Right kidney (tissue), 9 donors: Measurements from ENCODE around the gene MED13.

Experiments used
- DNase-seq: peaks from one replicate; pipeline ENCODE4 v3.0.0-alpha.2; 2016
- long read RNA-seq, 8 donors: transcript quantifications; one replicate each; lab custom pipeline, GENCODE V29; 2026

MED13 gene, protein sequence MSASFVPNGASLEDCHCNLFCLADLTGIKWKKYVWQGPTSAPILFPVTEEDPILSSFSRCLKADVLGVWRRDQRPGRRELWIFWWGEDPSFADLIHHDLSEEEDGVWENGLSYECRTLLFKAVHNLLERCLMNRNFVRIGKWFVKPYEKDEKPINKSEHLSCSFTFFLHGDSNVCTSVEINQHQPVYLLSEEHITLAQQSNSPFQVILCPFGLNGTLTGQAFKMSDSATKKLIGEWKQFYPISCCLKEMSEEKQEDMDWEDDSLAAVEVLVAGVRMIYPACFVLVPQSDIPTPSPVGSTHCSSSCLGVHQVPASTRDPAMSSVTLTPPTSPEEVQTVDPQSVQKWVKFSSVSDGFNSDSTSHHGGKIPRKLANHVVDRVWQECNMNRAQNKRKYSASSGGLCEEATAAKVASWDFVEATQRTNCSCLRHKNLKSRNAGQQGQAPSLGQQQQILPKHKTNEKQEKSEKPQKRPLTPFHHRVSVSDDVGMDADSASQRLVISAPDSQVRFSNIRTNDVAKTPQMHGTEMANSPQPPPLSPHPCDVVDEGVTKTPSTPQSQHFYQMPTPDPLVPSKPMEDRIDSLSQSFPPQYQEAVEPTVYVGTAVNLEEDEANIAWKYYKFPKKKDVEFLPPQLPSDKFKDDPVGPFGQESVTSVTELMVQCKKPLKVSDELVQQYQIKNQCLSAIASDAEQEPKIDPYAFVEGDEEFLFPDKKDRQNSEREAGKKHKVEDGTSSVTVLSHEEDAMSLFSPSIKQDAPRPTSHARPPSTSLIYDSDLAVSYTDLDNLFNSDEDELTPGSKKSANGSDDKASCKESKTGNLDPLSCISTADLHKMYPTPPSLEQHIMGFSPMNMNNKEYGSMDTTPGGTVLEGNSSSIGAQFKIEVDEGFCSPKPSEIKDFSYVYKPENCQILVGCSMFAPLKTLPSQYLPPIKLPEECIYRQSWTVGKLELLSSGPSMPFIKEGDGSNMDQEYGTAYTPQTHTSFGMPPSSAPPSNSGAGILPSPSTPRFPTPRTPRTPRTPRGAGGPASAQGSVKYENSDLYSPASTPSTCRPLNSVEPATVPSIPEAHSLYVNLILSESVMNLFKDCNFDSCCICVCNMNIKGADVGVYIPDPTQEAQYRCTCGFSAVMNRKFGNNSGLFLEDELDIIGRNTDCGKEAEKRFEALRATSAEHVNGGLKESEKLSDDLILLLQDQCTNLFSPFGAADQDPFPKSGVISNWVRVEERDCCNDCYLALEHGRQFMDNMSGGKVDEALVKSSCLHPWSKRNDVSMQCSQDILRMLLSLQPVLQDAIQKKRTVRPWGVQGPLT (N-terminal part only)
- long read RNA-seq, donor 1, partial matches to known transcripts, result 0 of 1 reads
- long read RNA-seq, donor 1, other reads (novel, unspliced or antisense), result 0 of 1 reads
- long read RNA-seq, donor 2, result 0 reads
- long read RNA-seq, donor 3, result 0 reads
- long read RNA-seq, donor 4, partial matches to known transcripts, result 0 of 1 reads
- long read RNA-seq, donor 4, other reads (novel, unspliced or antisense), result 0 of 1 reads
- long read RNA-seq, donor 5, partial matches to known transcripts, result 0 of 1 reads
- long read RNA-seq, donor 5, other reads (novel, unspliced or antisense), result 0 of 1 reads
- long read RNA-seq, donor 6, result 0 reads
- long read RNA-seq, donor 7, result 0 reads
- long read RNA-seq, donor 8, result 0 reads

DNA sequence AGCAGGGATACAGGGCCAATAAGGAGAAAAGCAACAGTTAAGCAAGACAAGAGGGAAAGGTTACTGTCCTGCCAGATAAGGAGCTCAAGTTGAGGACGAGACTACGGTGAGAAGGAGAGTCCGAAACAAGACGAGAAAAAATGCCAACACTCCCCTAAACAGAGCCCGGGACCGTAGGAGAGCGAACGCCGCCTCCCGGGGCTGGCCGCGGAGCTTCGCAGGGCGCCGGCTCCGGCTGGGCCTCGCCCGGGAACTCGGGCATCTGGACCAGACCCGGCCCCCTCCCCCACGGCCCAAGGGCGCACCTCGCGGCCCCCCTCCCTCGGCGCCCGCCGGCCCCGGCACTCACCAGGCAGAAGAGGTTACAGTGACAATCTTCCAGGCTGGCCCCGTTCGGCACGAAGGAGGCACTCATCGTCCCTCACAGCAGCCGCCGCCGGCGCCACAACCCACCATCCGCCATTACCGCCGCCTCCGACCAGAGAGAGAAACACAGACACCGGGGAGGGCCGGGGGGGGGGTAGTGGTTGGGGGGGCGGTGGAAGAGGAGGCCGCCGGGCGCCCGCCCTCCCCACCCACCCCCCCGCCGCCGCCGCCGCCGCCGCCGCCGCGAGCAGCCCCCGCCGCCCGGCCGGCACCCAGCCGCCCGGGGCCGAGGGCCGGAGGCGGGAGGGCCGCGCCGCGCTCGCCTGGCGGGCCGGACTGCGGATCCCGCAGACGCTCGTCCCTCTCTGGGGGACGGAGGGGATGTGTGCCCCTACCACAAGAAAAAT, at the start of gene MED13:
Gene MED13, minus strand, starts transcription at position 488 of the 773 bp plus-strand sequence. Its CDS starts 73 bp downstream, at position 415.
- DNase-seq, result peak; percentile 72

DNA sequence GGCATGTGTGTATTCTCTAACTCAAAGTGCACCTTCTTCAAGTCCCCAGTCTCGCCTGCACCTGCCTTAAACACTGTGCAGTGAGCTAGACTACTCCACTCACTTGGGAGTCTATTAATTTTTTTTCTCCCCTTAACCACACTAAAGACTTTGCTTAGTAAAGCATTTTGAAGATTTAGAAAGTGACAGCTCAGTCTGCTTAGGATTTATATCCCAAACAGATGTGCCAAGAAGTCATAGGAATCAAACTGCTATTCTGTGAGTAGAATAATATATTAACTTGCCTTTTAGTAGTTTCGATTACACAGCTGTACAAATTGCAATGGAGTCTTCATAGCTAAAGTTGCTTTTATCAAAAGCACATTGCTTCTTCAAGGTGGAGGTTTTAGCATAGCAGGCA, 47.2 kb upstream of the MED13 start:
- no peak for DNase-seq

DNA sequence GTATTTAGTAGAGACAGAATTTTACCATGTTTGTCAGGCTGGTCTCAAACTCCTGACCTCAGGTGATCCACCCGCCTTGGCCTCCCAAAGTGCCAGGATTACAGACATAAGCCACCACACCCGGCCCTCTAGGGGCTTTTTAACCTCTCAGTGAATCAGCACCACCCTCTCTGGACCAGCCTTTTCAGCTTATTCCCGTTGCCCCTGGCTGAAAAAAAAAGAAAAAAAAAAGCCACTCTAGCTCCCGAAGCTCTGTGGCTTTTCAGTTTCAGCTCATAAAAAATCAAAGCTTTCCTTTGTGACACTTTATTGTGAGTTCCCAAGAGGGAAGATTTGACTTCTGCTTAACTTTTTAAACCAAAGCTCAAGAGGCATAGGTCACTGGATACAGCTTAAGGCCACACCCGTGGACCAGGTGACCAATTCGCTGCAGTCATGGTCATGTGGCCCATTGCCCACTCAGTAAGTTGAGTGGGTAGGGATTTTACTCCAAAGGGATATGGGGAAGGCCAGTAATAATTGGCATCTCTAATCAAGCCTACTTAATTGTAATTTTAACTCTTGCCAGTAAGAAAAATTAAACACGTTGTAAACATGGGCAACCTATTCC, 46.6 kb upstream of the MED13 start:
- DNase-seq, result no peak

DNA sequence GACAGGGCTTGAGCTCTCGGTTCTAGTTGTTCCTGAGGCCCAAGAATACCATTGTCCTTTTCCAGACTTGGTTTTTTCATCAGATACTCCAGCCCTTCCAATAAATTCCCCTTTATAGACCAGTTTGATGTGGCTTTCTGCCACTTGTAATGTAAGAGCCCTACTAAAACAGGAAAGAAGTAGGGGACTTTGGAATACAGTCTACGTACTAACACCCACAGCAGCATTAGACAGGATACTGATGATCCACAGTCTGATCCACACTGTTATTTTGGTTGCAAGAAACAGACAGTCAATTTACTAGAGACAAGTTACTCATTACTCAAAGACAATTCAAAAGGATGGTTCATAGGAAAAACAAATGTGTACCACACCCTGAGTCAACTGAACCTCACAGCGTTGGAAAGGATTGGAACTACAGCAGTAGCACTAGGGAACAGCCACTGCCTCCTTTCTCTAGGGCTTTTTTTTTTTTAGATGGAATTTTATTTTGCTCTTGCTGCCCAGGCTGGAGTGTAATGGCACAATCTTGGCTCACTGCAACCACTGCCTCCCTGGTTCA, 45.9 kb upstream of the MED13 start:
- DNase-seq, result no peak

DNA sequence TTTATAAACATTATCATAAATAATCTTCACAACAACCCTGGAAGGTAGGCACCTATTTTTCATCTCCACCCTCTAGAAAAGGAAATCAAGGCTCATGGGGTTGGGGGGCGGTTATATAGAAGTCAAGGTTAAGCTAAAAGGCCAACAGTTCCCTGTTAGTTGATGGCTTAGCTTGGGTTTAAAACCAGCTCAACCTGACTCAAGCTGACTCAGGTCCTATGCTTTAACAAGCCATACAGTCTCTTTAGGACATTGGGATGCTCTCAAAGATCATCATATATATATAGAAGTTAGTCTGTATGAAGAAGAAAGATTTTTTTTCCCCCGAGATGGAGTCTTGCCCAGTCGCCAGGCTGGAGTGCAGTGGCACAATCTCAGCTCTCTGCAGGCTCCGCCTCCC, 44.8 kb upstream of the MED13 start:
- DNase-seq, result no peak

DNA sequence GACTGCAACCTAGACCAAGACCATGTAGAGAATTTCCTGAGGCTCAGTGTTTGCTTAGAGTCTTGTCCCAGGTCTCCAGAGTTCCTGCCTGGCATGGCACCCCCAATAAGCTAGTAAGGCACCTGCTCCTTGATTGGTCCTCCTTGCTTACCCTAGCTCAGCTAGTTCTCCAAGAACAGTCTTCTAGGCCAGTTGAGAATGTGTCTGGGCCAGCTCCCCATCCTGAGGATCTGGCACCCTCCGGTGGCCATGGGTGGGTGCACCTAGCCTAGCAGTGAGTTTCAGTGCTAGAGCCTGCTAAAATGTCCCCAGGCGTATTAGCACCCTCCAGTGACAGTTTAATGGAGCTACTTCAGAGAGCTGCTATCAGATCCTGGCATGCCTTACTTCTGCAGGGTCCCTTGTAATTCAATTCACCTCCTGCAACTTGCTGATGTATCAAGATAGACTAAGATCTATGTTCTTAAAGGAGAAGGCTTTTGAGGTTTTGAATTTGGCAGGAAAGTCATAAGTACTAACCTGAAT, 44.4 kb upstream of the MED13 start:
- DNase-seq, result no peak

DNA sequence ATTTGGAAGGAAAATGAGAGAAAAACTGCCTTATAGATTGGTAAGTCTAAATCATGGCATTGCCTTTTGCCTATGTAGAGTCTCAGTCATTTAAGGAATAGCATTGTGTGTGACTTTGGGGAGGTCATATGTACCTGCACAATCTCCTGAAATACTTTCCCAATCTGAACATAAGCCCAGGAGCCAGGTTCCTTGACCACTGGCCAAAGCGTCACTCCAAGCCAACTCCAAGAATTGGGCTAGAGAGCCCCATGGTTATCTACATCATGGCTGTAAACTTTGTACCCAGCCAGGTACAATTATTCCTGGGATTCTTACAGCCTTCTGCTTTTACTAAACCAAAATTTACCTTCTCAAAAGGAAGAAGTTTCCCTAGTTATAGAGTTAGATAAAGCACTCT, 40.8 kb upstream of the MED13 start:
- no peak for DNase-seq

DNA sequence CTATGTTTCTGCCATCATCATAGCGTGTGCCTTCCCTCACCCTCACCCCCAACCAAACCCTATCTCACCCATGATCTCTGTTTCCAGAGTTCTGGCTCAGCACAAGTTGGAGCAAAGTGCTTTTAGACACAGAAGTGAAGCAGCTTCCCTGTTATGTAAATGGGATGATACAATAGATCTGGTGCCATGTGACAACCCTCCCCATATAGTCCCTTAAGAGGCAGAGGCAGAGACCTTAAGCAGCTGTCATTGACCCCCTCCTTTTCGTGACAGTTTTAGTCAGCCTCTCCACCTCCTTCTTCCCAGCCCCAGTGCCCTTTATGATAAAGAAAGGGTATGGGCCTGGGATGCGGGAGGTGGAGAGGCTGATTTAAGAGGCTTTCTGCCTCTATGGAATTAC, 40.3 kb upstream of the MED13 start:
- DNase-seq, result no peak

DNA sequence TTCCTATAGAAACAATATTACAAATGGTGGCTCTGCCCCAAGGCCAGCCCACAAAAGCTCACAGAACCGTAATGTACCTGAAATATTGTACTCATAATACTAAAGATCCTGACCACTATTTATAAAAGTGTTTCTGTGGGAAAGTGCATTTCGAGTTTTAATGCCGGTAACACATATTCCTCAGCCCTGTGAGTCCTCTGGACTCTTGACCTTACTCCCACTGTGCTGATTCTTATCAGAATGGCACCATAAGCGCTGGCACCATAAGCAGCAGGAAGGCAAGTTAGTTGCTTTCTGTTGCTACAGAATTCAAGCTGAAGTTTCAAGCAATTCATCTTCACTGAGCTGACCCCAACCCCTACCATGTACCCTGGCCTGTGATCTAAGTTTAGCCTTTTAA, 36.4 kb upstream of the MED13 start:
- DNase-seq, result no peak

DNA sequence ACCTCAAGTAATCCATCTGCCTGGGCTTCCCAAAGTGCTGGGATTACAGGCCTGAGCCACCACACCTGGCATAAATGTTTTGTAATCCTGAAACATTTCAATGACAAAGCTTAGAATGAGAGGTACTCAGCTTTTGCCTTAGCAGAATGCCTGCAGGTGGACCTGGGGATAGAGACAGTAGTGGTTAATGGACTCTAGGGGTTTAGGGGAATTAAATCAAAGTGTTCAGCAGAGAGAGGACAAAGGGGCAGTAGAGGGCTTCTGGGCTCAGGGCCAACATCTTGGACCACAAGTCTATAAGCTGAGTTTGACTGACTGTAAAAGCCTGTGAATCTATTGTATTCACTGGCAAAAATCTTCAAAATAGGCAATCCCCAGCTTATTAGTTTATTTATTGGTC, 36.0 kb upstream of the MED13 start:
- no peak for DNase-seq

DNA sequence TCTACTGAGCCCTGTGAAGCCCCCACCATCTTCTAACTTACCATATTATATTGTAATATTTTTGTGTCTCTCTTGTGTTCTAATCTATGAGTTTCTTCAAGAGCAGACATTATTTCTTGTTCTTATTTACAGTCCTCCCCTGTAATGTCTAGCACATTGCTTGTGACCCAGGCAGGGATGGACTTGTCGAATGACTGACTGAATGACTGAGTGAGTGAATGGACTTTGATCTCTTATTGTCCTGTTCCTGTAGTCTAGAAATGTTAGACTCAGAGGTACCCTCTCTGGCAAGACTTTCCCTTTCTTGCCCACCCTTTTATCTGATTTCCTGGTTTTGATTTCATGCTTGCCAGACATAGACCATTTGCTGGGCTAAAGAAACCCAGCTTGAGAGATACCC, 35.0 kb upstream of the MED13 start:
- DNase-seq, result no peak

DNA sequence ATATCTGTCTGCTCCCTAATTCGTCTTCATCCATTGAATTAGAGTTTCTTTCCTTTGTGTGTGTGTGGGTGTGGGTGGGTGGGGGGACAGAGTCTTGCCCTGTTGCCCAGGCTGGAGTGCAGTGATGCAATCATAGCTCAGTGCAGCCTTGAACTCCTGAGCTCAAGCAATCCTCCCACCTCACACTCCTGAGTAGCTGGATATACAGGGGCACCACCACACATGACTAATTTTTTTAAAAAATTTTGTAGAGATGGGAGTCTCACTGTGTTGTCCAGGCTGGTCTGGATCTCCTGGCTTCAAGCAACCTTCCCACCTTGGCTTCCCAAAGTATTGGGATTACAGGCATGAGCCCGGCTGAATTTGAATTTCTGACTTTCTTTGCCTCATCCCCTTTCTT, 34.5 kb upstream of the MED13 start:
- no peak for DNase-seq

DNA sequence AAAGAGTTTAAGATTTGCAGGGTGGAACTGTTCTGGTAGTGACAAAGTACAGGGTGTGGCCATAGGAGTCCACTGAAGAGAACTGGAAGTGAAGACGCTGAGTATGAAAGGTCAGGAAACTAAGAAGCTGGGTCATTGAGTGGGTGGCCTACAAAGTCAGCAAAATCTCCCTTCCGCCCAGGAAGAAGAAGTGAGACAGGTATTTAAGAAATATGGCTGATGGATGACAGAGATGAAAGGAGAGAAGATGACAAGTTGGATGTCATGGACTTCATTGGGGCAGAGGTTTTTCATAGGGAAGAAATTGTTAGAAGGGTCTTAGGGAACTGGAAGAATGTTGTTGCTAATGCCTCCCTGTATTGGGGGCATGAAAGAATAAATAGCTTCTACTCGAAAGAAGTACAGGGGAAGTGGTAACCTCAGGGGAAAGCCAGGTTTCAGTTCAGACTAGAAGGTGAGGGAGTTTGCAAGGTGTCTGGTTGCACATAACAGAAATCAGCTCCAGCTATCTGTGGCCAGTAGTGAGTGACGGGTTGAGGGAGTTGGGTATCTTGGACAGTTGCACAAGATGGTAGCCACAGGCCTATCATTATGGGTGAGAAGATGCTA, 33.6 kb upstream of the MED13 start:
- no peak for DNase-seq

DNA sequence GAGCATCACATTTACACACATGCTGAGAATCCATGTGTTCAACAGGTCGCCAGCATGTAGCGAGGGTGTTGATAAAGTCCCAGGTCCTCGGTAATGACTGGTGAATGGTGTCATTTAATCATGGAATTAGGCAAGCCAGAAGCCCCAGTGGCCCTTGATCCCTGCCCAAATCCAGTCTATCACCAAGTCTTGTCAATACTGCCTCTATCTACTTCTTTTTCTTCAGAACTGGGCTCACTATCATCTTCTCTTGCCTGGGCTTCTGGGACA, 31.3 kb upstream of the MED13 start:
- no peak for DNase-seq

DNA sequence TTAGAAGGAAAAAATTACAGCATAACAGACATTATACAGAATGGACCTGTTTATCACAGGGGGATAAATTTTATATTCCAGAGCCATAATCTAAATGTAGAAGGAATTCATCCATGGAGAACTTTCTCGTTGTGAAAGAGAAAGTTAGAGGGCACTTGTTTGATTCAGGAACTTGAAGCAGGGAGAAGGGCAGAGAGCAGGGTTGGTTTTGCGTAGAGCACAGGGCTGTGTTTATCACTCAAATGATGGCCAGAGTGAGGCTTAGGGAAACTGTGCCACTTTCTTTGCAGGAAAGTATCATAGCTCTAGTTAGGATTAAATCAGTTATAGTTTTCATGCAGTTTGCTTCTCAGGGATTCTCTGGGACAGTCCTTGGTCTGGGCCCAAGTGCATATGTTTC, 29.1 kb upstream of the MED13 start:
- no peak for DNase-seq

DNA sequence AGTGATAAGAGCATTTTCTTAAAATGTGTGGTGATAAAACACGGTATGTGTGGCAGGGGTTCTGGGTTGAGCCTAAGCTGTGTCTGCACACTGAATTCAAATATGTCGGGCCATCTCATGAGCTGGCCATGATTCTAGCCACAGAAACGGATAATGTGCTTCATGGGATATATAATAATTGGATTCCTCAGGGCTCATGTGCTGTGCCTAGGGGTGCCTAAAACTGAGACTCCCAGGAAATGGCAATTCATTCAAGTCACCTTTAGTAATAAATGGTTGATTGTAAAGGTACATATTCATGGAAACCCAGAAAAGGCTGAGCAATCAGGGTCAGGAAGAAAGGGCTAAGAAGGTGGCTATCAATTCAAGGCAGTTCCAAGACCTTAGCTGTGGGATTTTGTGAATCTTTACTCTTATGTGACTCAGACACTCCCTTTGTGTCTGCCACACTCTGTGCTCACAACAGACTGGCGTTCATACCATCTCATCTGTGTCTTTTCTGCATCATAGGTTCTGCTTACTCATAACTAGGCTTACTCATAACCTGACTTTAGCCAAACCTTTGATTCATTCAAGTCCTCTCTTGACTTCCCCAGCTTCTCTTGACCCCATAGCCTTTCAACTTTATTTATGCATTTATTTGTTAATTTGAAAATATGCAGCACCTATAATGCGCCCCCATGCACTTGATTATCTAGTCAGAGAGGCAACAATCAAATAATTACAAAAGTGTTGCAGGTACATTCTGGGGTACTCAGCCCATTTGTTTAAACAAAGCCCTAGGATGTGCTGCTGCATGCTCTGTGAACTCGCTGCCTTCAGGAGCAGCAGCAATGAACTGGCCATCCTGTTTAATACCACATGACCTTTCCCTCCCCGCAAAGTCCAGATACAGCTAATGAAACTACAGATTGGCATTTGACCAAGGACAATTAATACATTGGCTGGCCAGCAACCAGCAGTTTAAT, 28.4 kb upstream of the MED13 start:
- DNase-seq, result no peak

DNA sequence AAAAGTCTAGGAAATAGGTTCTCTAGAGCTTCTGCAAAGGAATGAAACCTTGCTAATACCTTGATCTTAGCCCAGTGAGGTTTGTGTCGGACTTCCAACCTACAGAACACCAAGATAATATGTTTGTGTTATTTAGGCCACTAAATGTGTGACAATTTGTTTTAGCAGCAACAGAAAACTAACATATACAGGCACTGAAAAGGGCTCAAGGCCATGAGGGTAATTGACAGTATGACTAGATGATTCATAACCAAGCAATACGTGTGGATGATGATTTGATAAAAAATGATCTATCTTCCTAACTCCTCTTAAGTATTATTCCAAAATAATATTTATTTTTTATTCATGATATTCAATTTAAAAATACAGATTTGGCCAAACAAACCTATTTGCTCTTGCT, 27.7 kb upstream of the MED13 start:
- no peak for DNase-seq

DNA sequence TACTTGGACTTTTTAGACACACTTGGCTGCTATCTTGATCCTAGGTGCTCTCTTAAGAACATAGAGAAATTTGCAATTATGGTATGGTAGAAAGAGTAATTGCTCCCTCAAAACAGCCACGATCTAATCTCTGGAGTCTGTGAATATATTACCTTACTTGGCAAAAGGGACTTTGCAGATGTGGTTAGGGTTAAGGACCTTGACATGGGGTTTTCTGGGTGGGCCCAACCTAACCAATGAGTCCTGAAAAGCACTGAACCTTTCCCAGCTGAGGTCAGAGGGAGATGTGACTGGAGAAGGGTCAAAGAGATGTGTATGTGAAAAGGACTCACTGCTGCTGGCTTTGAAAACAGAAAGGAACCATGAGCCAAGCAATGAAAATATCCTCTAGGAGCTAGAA, 26.7 kb upstream of the MED13 start:
- DNase-seq, result no peak

DNA sequence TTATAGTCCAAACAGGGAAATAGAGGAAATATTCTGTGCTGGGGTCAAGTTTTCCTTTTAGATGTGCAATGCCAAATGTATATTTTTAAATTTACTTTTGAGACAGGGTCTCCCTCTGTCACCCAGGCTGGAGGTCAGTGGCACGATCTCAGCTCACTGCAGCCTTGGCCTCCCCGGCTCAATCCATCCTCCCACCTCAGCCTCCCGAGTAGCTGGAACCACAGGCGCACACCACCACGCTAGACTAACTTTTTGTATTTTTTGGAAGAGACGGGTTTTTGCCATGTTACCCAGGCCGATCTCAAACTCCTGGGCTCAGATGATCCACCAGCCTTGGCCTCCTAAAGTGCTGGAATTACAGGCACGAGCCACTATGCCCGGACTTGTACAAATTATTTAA, 25.8 kb upstream of the MED13 start:
- no peak for DNase-seq
